Measurements from ENCODE around the gene PTPRD.

The PTPRD gene

DNA sequence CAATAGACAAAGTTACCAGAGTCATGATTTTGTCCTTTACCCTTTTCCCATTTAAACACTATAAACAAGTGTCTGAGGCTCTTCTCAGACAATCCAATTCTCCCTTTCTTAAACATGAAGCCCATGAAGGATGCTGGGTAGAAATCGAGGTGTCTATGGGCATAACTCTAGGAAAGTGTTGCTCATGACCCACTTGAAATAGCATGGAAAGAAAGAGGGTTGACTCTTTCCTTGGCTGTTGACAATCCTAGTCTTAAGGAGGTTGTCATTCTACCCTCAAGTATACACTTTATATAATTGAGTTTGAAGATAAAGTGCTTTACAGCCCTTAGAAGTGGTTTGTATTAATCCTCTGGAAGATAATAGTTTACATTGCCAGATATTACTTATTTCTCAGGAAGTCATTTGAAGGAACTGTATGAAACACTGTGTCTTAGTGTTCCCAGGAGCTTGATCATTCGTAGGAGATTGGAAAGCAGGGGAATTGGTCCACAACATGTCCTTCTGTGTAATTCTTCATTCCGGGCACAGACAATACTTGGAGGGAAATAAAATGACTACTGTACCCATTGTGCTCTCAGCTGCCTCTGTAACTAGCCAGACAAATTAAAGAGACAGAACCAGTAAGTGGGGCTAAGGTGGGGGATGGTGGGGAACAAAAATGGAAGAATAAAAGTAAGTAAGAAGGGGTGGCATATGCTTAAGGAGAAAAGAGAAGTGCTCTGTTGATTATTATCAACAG is 1734.9 kb downstream of the PTPRD start:
- DNase-seq, result no peak

DNA sequence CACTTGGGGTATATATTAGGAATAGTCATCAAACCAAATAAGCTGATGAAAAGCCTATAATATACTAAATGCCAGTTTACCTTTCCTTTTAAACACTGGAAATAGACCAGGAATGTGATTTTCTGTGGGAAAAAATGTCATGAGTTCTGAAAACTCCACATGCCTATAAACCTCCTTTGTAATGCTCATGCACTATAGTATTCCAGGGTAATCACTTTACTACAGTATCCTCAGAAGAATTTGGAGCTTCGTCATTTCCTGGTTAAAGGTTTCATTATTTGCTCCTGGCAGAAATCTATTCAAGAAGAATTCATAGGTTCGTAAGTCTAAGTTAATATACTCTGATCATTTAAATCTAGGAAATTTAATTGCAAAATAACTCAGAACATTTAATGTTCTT is 1736.5 kb downstream of the PTPRD start:
- DNase-seq, result no peak

DNA sequence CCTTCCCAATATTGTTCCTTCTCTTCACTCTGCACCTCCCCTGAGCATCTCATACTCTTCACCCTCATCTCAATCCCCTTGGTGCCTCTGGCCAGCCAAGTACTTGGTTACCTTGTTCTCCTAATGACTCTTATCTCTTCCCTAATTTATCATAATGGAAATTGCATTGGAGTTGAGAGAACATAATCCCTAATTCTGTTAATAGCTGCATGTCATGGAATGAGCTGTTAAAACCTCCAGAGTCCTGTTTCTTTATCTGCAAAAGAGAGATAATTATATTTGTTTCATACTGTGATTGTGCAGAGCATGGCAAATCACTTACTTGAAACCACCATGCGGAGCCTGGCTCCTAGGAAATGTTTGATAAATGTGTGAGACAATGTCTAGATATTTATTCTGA is 1738.3 kb downstream of the PTPRD start:
- DNase-seq, result no peak

DNA sequence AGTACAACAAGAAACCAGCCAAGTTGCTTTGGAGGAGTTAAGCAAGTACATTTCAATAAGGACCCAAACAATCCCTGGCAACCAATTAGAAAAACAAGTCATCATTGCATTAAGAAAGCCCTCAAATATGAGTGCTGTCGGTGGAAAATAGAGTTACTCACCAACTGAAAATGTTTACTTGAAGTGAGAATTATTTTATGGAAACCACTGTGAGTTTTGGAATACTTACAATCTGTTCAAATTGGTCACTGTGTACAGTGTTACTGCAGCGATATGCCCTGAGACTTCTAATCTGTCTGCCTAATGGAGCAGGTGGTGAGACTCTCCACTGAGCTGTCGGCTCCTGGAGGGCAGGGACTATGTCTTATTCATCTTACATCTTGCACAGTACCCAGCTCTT is 1740.0 kb downstream of the PTPRD start:
- DNase-seq, result no peak

DNA sequence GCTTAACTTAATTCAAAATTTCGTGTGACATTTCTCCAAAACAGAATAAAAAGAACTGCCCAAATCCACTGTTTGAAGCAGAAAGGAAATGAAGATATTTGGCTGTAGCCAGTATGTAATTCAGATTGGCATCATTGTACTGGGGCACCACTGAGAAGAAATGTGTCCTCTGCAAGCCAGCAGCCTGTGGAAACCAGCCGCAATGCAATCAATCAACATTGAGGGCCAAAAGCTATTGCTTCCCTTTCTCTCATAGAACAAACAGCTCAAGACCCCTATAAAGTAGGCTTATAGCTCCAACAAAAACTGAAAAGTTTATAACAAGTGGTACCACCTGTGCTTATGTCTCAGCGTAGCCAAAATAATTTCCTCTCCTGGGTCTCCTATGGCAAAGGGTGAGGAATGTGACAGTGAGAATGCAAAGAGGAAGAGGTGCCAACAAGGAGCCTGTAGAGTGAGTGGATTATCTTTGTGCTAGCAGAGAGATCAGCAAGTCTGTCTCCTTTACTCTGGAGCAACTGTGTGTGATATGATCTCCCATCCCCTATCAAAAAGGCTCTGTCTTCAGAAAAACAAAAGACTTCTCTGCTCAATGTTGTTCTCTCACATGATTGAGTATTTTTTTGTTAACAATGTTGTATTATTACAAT is 1740.9 kb downstream of the PTPRD start:
- DNase-seq, result no peak

DNA sequence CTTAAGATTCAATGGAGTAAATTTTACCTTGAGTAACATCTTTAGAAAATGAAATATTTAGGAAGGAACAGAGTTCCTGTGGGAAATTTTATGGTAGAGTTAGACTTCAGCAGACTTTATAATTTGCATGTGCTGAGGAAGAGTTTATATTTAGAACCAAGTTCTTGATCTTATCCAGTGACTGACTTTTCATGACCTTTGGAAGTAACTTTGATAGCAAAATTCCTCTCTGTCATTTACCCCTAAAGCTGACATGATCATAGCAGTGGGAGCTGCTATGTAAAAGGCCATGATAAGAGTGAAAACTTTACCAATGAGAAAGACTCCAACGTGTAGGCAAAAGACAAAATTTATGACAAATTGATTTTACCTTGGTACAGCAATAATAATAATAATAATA is 1741.4 kb downstream of the PTPRD start:
- DNase-seq, result no peak

DNA sequence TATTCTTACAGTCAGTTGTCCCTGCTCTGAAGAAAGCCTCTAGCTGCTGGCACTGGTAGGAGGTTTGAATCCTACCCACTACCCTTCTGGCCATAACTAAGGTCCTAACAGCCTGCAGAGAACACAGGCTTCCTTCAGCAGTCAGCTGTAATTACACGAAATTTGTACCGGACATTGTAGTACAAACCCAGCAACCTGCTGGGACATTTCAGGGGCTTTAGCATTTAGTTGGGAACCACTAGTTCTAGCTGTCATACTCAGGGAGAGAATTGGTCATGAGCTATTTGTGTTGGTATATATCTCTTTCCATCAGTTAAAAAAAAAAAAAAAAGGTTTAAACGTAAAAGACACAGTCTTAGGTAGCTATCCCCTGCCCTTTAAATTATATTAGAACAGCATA is 1743.0 kb downstream of the PTPRD start:
- DNase-seq, result no peak

DNA sequence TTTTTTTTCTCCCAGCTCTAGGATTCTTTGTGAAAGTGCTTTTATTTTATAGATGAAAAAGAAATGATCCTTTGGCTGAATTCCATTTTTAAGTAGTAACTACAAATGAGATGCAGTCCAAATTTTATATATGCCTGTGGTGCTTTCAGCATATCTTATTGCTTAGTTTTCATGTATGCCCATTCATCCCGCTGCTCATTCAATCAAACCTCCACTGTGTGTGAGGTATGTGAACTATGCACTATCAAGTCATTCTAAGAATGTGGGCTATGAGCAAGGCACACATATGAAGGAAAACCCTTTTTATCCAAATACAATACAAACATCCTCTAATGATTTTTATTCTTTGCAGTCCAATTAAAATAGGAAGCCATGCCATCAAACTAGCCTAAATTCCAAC is 1744.2 kb downstream of the PTPRD start:
- DNase-seq, result no peak

DNA sequence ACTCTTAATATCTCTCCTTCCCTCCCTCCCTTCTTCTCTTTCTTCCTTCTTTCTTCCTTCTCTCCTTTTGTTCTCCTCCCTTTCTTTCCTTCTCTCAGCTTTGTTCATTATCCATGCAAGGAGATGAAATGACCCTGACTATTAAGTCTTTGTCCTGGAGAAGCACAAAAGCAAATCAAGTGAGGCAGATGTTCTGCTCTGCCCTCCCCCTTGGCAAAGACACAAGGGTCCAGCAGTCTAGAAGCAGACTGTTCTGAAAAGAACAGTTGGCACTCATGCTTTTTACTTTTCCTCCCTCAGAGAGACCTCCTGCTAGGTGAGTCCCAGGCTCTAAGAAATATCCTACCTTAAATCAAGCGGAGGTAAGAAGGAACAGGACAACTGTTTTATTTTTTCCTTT is 1745.7 kb downstream of the PTPRD start:
- no peak for DNase-seq

DNA sequence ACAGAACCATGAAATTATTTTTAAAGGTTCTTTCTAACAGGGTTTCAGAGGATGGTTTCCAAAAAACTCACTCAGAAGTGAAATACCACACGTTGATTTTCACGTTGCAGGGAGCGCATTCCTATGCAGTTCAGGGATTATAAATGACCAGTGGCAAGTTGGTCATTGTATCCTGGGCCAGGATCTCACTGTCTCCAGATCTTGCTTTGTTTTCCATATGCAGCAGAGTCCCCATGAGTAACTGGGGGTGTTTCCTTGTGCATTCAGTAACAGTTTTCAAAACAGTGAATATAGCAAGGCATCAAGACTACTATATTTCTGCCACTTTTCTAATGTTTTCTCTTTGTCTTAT is 1748.3 kb downstream of the PTPRD start:
- DNase-seq, result no peak

DNA sequence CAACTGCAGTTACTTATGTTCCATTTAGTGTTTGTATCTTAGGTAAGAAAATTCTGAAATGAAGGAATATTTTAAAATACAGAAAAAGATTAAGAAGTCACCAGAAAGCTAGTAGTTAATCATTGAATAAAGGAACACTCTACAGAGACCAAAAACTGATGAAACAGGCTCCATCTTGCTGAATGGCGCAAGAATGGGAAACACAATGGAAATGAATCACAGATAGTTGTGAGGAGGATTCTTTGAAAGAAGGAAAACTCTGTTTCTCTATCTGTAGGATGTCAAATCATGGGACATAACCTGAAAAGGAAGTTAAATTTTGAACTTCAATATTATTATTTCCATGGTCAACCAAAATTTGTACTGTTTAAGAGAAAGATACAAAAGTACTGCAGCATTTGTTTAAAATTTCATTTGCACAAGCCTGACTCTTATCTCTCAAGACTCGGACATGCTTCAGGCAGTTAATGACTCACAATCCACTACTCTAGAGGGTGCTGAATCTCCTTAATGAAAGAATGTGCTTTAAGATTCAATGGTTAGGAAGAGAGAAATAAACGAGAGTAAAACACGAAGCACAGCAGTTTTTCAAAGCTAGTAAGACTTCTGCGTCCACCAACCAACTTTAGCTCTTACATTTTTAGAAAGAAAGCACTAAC is 1748.8 kb downstream of the PTPRD start:
- DNase-seq, result no peak

DNA sequence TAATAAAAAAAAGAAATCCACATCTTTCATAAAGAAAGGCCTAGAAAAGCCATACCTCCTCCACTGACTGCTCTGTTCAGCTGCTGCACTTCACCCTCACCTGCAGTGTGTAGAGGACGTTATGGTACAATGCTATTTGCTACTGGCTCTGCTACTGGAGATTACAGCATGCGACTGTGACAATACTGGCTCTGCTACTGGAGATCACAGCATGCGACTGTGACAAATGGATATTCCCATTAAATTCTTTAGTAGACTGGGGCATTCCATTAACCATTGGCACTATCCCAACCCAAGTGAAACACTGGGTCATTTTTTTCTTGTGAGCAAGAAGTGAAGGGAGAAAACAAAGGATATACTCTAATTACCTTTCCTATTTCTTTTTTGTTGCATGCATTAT is 1749.7 kb downstream of the PTPRD start:
- DNase-seq, result no peak

DNA sequence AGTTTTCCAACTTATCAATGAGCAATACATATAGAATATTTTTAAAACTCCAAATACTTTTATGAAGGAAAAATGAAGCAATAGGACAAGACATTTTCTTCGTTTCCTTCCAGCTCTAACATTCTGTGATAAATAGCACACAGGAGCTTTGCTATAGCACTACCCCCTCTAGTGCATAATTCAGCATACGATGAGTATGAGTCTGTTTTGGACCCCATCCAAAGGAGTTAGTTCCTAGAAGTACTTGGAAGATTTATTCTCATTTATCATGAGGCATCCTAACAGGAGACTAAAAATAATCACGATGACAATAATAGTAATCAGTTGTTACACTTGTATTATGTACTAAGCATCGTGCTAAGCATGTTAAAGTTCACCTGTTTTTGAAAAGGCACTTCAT is 1751.9 kb downstream of the PTPRD start:
- no peak for DNase-seq

DNA sequence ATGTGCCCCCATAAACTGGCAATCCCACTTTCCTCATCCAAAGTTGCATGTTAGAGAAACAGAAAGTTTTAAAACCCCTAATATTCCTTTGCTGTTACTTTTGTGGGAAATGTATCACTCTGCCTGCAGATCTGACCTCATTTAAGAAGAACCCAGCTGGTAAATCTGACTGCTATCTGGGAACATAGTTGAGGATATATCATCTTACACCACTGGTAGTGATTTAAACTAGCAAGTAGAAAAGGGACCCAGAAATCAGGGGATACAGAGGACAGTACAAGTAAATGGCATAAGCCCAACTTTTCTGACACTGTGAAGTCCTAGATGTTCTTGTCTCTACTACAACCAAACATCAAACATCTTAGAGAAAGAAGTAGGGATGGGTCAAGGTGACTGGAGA is 1752.7 kb downstream of the PTPRD start:
- no peak for DNase-seq

DNA sequence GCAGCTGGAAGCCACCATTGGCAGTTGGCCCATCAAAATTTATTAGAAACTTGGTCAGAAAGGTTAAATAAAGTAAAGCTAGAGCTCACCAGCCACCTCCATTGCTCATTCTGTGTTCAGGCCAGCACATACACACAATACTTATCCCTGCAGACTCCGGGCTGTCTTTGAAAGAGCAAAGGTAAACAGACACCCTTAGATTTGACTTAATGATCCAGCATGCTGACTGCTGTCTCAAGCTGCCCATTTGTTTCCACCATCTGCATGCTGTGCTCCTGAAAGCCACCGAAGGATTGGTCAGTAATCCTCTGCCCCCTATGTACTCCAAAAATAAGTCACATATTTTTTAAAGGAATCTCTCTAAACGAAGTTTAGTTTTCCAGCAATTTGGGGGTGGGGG is 1753.4 kb downstream of the PTPRD start:
- DNase-seq, result no peak

DNA sequence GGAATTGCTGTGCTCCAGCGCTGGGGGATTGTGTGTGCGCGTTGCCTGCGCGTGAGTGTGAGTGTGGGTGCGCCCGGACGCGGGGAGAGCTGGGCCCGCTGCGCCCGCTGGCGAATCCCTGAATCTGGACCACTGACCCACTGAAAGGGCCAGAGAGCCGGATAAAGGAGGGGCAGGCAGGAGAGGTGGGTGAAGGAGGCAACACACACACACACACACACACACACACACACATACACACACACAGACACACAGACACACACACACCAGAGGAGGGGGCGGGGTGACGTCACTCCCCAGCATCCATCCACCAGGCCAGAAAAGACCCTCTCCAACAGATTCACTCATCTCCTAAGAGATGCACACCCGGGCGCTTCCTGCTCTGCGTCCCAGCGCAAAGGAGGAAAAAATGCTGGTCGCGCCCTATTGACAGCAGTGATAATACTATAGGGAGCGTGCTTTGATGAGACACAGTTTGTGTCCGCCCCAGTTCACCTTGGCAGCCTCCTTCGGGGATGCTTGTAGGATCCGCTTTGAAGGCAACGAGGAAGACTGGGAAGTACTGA is 1754.1 kb downstream of the PTPRD start:
- no peak for DNase-seq

DNA sequence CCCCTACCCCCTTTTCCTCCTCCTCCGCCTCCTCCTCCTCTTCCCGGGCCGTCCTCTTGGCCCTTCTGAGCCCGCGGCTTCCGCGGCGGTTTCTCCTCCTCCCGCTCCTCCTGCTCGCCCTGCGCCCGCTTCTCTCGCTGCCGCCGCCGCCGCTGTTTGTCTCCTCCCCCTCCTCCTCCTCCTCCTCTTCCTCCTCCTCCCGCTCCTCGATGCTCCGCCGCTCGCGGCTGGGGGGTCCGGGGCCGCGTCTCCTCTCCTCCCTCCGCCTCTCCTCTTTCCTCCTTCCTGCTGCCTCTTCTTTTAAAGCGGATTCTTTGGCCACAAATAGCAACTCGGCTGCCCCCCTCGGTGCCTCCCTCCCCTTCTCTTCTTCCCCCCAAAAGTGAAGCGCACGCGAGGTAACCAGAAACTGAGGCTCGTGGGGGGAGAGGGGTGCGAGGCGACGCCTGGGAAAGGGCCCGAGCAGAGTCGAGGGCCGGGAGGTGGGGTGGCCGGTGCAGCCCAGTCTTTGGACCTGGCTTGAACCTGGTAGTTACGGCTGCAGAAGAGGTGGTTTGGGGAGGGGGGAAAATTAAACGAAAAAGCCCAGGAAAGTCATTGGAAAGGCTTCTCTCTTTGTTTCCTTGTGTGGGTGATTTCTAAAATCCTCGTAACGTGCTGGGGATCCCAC is 1754.7 kb downstream of the PTPRD start:
- no peak for DNase-seq

DNA sequence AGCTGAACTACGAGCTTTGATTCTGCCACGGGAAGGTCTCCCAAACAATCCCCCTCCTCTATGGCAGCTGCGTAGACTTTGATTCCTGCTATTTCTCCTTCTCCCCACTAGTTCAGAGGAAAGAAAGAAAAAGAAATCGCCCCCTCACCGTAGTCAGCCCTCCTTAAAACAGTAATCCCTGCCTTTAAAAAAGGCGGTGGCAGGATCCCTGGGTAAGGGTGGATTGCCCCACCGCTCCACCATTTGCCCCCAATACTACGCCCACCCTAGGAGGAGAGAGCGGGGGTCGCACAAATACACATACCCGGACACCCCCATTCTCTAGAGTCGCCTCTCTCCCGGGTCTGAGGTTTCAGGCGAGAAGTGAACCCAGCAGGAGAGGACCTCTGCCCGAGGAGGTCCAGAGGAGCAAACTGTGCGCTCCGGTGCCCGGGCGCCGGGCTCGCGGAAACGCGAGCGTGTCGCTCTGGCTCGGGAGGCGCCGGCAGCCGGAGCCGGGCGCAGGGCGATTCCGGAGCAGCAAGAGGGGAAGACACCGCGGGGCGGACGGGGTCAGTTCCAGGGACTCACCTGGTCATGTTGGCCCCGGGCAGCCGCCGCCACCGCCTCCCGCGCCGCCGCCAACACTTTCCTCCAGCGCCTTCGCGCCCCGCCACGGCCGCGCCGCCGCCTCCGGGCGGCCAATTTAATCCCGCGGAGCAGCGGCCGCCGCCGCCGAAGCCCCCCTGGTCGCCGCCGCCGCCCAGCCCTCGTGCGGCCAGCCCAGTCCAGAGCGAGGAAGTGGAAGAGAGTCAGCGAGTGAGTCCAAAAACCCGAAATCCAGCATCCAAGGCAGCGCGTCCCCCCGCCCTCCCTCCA is 1755.5 kb downstream of the PTPRD start:
- no peak for DNase-seq

DNA sequence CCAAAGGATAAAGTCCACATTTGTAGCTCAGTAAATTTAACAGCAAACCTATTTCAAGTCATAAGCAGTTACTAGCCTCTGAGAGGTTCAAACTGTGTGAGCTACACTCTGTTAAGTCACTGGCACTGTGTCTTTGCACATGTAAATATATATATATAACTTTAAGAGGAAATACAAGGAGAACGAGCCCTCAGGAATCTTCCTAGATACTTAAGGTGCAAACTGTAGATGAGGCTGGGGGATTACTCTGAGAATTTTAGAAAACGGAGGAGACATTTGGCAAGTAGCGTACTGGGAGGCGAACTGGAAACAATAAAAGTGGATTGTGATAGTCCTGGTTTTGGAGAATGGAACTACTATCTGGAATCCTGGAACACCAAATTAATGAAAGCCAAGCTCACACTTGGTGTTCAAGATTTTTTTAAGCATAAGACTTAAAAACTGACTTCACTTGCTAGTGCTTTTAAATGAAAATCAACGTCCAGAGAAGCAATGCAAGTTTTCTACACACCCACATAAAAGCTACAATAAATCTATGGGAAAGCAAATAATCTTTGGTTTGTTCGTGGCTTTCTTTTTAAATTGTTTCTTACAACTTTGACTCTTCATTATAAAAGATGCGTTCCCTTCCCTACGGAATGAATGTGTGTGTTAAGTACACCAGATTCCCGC is 1756.3 kb downstream of the PTPRD start:
- DNase-seq, result no peak

DNA sequence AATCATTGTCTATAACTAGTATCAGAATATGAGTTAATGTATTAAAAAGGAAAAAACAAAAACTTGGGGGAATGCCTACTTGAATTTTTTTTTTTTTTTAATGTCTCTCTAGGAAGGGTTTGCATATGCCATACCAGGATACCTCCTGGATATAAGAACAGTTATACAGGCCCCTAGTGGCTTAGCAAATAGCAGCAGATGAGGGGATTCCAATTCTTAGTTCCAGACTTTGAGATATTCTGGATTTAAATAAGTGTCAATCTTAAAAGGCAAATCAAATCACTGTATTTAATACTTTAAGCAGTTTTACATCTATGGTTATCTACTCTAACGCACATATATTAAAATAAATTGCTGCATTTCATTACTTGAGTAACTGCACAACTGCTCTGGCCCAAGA is 1757.8 kb downstream of the PTPRD start:
- DNase-seq, result no peak

DNA sequence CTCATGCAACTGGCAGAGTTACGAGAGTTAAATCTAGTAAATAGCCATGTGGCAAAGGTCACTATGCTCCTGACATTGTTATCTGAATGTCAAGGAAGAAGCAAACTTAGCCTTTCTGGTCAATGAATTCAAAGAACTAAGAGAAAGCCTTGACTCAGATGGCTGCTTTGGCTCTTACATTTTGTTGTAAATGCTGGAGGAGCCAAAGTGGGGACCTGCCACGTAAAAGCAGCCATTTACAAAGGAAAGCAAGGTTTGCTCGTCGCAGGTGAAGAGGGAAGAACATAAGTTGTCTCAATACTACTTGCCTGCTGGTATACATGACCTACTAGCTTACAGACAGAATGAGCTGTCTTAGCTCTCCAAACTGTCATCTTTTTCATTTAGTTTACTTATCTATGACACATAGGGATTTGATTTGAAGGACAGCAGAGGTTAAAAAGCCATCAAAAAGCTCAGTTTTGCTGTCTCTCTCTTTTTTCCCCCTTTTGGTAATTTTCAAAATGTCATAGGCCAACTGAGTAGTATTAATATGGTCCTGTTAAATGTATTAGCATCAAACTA is 1760.4 kb downstream of the PTPRD start:
- DNase-seq, result no peak

DNA sequence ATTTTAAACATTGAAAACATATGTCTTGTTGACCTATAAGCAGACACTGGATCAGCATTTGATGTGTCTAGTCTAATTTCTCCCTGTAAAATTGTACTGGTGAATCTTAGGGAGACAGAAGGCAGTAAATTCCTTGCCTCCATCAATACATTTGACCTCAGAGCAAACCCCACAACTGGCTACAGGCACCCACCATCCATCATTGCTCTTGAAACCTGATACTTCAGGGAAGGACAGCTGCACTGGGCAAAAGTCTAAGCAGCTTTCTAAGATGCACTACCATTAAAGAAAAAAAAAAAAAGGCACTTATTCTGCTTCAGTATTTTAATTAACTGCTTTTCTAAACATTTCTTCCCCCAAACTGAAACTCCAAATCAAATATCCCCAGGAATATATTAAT is 1761.9 kb downstream of the PTPRD start:
- no peak for DNase-seq

Data from activated CD4-positive, alpha-beta T cell treated with anti-CD3 and anti-CD28 coated beads, Interleukin-2, amount 50 U/mL, for 4 hours (primary cell).